ENCODE measurements around the gene STAG1.
"Not testable (repeated sequence)": the region's sequence is repeated elsewhere in the genome, so short reads cannot be mapped to it uniquely, and the experiment has no call there.

STAG1 gene

DNA sequence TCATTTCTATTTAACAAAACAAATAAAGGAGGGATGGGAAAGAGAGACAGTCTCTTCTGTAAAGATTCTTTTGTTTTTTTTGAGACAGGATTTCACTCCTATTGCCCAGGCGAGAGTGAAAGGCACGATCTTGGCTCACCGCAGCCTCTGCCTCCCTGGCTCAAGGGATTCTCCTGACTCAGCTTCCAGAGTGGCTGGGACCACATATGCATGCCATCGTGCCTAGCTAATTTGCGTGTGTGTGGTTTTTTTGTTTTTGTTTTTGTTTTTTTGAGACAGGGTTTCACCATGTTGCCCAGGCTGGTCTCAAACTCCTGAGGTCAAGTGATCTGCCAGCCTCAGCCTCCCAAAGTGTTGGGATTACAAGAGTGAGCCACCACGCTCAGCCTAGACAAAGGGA, 23.3 kb downstream of the STAG1 start:
- Mint-ChIP-seq H3K4me3 (no peak overlapping the region), H3K4me1 (peaks cover 46% of the 10 kb centered on the region), H3K9me3 (no peaks in the 10 kb centered on the region), H3K36me3 (no peaks in the 10 kb centered on the region), H3K27ac (no peak overlapping the region)
- DNase-seq (ENCODE audit: low spot score in 2 of 2) (no peak), ATAC-seq (no peak)

- no peak overlapping the region for H3K4me3 Mint-ChIP-seq
- H3K36me3 Mint-ChIP-seq = no peaks in the 10 kb centered on the region
- H3K27ac Mint-ChIP-seq = no peak overlapping the region
- H3K9me3 Mint-ChIP-seq = no peaks in the 10 kb centered on the region
- ATAC-seq = peak; percentile 72
- H3K4me1 Mint-ChIP-seq = peaks cover 46% of the 10 kb centered on the region
- DNase-seq (ENCODE audit: low spot score in 2 of 2) = no peak
Measured at GRCh38 chr3:136728473-136728872, 23.7 kb downstream of the STAG1 start.

- no peaks in the 10 kb centered on the region for H3K36me3 Mint-ChIP-seq
- no peaks in the 10 kb centered on the region for H3K9me3 Mint-ChIP-seq
- ATAC-seq = no peak
- no peak overlapping the region for H3K27ac Mint-ChIP-seq
- DNase-seq (ENCODE audit: low spot score in 2 of 2) = no peak
- H3K4me1 Mint-ChIP-seq = peaks cover 26% of the 10 kb centered on the region
- H3K4me3 Mint-ChIP-seq = no peak overlapping the region
Measured at GRCh38 chr3:136725468-136725867, 26.7 kb downstream of the STAG1 start.

DNA sequence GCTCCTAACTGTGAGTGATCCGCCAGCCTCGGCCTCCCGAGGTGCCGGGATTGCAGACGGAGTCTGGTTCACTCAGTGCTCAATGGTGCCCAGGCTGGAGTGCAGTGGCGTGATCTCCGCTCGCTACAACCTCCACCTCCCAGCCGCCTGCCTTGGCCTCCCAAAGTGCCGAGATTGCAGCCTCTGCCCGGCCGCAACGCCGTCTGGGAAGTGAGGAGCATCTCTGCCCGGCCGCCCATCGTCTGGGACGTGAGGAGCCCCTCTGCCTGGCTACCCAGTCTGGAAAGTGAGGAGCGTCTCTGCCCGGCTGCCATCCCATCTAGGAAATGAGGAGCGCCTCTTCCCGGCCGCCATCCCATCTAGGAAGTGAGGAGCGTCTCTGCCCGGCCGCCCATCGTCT, 29.3 kb downstream of the STAG1 start:
- not testable (repeated sequence) for H3K27ac Mint-ChIP-seq; H3K4me3 Mint-ChIP-seq; H3K9me3 Mint-ChIP-seq; ATAC-seq; DNase-seq (ENCODE audit: low spot score in 2 of 2)
- H3K36me3 Mint-ChIP-seq = peaks cover 11% of the 10 kb centered on the region
- H3K4me1 Mint-ChIP-seq = peaks cover 33% of the 10 kb centered on the region

GRCh38 chr3:136722399-136722798, 29.8 kb downstream of the STAG1 start:
- ATAC-seq; H3K4me3 Mint-ChIP-seq; H3K9me3 Mint-ChIP-seq; H3K27ac Mint-ChIP-seq; DNase-seq (ENCODE audit: low spot score in 2 of 2): not testable (repeated sequence)
- Mint-ChIP-seq H3K36me3 (peaks cover 11% of the 10 kb centered on the region), H3K4me1 (peaks cover 33% of the 10 kb centered on the region)

GRCh38 chr3:136720091-136720490, 32.1 kb downstream of the STAG1 start:
- ATAC-seq (no peak), DNase-seq (ENCODE audit: low spot score in 2 of 2) (no peak)
- no peaks in the 10 kb centered on the region for H3K9me3 Mint-ChIP-seq
- no peak overlapping the region for H3K4me3 Mint-ChIP-seq
- H3K27ac Mint-ChIP-seq = no peak overlapping the region
- H3K36me3 Mint-ChIP-seq = peaks cover 11% of the 10 kb centered on the region
- H3K4me1 Mint-ChIP-seq = peaks cover 23% of the 10 kb centered on the region

DNA sequence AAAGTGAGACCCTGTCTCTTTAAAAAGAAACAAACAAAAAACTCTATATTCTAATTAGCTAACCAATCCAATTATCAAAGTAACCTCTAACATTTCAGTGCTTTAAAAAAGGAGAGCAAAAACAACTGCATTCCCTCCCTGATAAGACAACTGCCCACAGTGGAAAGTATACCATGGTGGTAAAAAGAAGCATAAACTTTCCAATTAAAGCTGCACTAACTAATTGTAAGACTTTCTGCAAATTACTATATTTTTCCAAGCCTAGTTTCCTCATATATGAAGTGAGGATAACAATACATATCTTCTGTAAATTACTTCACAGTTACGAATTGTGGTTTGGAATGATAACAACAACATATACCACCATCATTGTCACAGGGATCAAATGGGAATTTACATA, 35.5 kb downstream of the STAG1 start:
- Mint-ChIP-seq H3K9me3 (no peaks in the 10 kb centered on the region), H3K27ac (no peak overlapping the region), H3K4me1 (peaks cover 23% of the 10 kb centered on the region), H3K4me3 (no peak overlapping the region), H3K36me3 (peaks cover 26% of the 10 kb centered on the region)
- no peak for ATAC-seq
- DNase-seq (ENCODE audit: low spot score in 2 of 2) = no peak

DNA sequence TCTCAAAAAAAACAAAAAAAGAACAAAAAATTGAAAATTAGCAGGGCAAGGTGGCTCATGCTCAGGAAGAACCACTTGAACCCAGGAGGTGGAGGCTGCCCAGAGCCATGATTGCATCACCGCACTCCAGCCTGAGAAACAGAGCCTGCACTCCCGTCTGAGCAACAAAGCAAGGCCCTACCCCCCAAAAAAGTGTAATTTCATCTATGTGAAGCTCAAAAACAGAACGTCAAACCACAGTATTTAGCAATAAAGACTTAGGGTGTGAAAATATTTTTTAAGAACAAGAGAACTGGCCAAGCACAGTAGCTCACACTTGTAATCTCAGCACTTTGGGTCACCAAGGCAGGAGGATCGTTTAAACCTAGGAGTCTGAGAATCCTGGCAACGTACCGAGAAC, 38.2 kb downstream of the STAG1 start:
- no peaks in the 10 kb centered on the region for H3K9me3 Mint-ChIP-seq
- no peak for DNase-seq (ENCODE audit: low spot score in 2 of 2)
- H3K36me3 Mint-ChIP-seq = peaks cover 20% of the 10 kb centered on the region
- no peak overlapping the region for H3K4me3 Mint-ChIP-seq
- peaks cover 18% of the 10 kb centered on the region for H3K4me1 Mint-ChIP-seq
- no peak overlapping the region for H3K27ac Mint-ChIP-seq
- no peak for ATAC-seq

GRCh38 chr3:136712941-136713340, 39.2 kb downstream of the STAG1 start:
- Mint-ChIP-seq H3K27ac (no peak overlapping the region), H3K4me1 (peaks cover 12% of the 10 kb centered on the region), H3K4me3 (no peak overlapping the region), H3K36me3 (peaks cover 18% of the 10 kb centered on the region), H3K9me3 (no peaks in the 10 kb centered on the region)
- no peak for ATAC-seq
- DNase-seq (ENCODE audit: low spot score in 2 of 2) = no peak

DNA sequence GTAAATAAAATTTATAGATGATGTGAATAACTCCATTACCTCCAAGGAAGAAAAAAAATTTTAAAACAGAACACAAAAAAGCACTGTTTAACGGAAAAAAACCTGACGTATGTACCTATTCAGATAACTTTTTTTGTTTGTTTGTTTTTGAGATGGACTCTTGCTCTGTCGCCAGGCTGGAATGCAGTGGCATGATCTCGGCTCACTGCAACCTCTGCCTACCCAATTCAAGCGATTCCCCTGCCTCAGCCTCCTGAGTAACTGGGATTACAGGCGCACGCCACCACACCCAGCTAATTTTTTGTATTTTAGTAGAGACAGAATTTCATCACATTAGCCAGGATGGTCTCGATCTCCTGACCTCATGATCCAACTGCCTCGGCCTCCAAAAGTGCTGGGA, 40.3 kb downstream of the STAG1 start:
- peaks cover 18% of the 10 kb centered on the region for H3K36me3 Mint-ChIP-seq
- H3K4me3 Mint-ChIP-seq; ATAC-seq; H3K27ac Mint-ChIP-seq; H3K9me3 Mint-ChIP-seq; DNase-seq (ENCODE audit: low spot score in 2 of 2): not testable (repeated sequence)
- H3K4me1 Mint-ChIP-seq = peaks cover 12% of the 10 kb centered on the region

GRCh38 chr3:136711277-136711676, 40.9 kb downstream of the STAG1 start:
- DNase-seq (ENCODE audit: low spot score in 2 of 2) = no peak
- Mint-ChIP-seq H3K27ac (no peak overlapping the region), H3K9me3 (no peaks in the 10 kb centered on the region), H3K4me1 (peaks cover 12% of the 10 kb centered on the region), H3K4me3 (no peak overlapping the region), H3K36me3 (peaks cover 23% of the 10 kb centered on the region)
- ATAC-seq = no peak

DNA sequence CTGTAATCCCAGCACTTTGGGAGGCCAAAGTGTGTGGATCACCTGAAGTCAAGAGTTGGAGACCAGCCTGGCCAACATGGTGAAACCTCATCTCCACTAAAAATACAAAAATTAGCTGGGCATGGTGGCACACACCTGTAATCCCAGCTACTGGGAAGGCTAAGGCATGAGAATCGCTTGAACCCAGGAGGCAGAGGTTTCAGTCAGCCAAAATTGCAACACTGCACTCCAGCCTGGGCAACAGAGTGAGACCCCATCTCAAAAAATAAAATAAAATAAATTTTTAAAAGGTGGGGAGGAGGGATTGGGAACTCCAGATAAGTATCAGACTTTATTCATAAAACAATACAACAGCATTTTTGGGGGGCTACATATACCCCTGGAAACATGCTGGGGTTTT, 42.4 kb downstream of the STAG1 start:
- not testable (repeated sequence) for H3K4me3 Mint-ChIP-seq; H3K27ac Mint-ChIP-seq; ATAC-seq; H3K9me3 Mint-ChIP-seq; DNase-seq (ENCODE audit: low spot score in 2 of 2)
- peaks cover 22% of the 10 kb centered on the region for H3K4me1 Mint-ChIP-seq
- H3K36me3 Mint-ChIP-seq = peaks cover 28% of the 10 kb centered on the region

GRCh38 chr3:136708333-136708985, 43.7 kb downstream of the STAG1 start:
- peaks cover 28% of the 10 kb centered on the region for H3K36me3 Mint-ChIP-seq
- no peak for ATAC-seq
- H3K4me3 Mint-ChIP-seq = no peak overlapping the region
- no peak overlapping the region for H3K27ac Mint-ChIP-seq
- peaks cover 22% of the 10 kb centered on the region for H3K4me1 Mint-ChIP-seq
- H3K9me3 Mint-ChIP-seq = no peaks in the 10 kb centered on the region
- no peak for DNase-seq (ENCODE audit: low spot score in 2 of 2)

DNA sequence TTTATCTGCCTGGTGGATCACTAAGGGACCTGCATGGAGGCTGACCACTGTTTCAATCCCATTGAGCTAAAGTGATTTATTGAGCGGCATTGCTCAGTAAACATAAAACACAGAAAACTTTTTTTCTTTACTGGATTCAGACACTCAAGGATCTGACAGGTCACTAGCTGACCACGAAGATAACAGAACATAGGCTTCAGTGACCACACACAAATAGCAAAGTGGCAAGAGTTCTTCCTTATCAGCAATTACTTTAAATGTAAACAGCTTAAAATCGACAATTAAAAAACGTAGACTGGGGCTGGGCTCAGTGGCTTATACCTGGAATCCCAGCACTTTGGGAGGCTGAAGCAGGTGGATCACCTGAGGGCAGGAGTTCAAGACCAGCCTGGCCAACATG, 48.7 kb downstream of the STAG1 start:
- H3K27ac Mint-ChIP-seq = no peak overlapping the region
- DNase-seq (ENCODE audit: low spot score in 2 of 2) = no peak
- H3K36me3 Mint-ChIP-seq = peaks cover 10% of the 10 kb centered on the region
- no peak overlapping the region for H3K4me3 Mint-ChIP-seq
- no peaks in the 10 kb centered on the region for H3K9me3 Mint-ChIP-seq
- H3K4me1 Mint-ChIP-seq = peaks cover 30% of the 10 kb centered on the region
- no peak for ATAC-seq

- Mint-ChIP-seq H3K4me1 (peaks cover 38% of the 10 kb centered on the region), H3K36me3 (no peaks in the 10 kb centered on the region), H3K27ac (peak overlapping the region; percentile 13), H3K4me3 (no peak overlapping the region), H3K9me3 (peaks cover 7% of the 10 kb centered on the region)
- ATAC-seq (no peak), DNase-seq (ENCODE audit: low spot score in 2 of 2) (no peak)
Measured at GRCh38 chr3:136699271-136699828, 52.8 kb downstream of the STAG1 start.

GRCh38 chr3:136698361-136698760, 53.8 kb downstream of the STAG1 start:
- ATAC-seq (no peak), DNase-seq (ENCODE audit: low spot score in 2 of 2) (no peak)
- H3K27ac Mint-ChIP-seq = no peak overlapping the region
- H3K36me3 Mint-ChIP-seq = no peaks in the 10 kb centered on the region
- no peak overlapping the region for H3K4me3 Mint-ChIP-seq
- H3K9me3 Mint-ChIP-seq = peaks cover 7% of the 10 kb centered on the region
- peaks cover 44% of the 10 kb centered on the region for H3K4me1 Mint-ChIP-seq

All from stimulated activated effector memory CD8-positive, alpha-beta T cell treated with anti-CD3 and anti-CD28 coated beads, Interleukin-12 subunit alpha, Interleukin-12 subunit beta, amount 100 ng/mL, for 72 hours (primary cell).